Neural progenitor cell (in vitro differentiated cells): Measurements from ENCODE around the gene NTF3. TPM values are rescaled to one million over a fixed set of nuclear protein-coding genes. Genes with fewer than 3 reads are reported as not detected.

Source experiments
- DNase-seq: peaks from one replicate; pipeline ENCODE4 v3.0.0-alpha.2; 2016; ENCODE audit warnings: low spot score
- H2AFZ ChIP-seq: fragments of 200-600 bp; sonication (generic); replicated peaks from 2 replicates; pipeline ENCODE4 v1.6.1; 2016; ENCODE audit warnings: antibody characterized with exemption
- H3F3A ChIP-seq: fragments of 200-600 bp; sonication (generic); 2 replicates; pipeline ENCODE4 v1.6.1; 2016; ENCODE audit warnings: antibody characterized with exemption, low read depth
- H3K27ac ChIP-seq: fragments of 200-600 bp; sonication (generic); 2 replicates; pipeline ENCODE4 v1.5.1; 2016; ENCODE audit warnings: mild to moderate bottlenecking
- H3K27me3 ChIP-seq: fragments of 200-600 bp; sonication (generic); 2 replicates; pipeline ENCODE4 v1.6.1; 2016; ENCODE audit warnings: mild to moderate bottlenecking, moderate library complexity
- H3K36me3 ChIP-seq: fragments of 200-600 bp; sonication (generic); 2 replicates; pipeline ENCODE4 v1.5.1; 2016
- H3K4me1 ChIP-seq: fragments of 200-600 bp; sonication (generic); 2 replicates; pipeline ENCODE4 v1.6.1; 2016; ENCODE audit warnings: mixed run types
- H3K4me2 ChIP-seq: fragments of 200-600 bp; sonication (generic); 2 replicates; pipeline ENCODE4 v1.6.1; 2016
- H3K4me3 ChIP-seq: fragments of 200-600 bp; sonication (generic); 2 replicates; pipeline ENCODE4 v1.5.1; 2016
- H3K79me2 ChIP-seq: fragments of 200-600 bp; sonication (generic); 2 replicates; pipeline ENCODE4 v1.6.1; 2016; ENCODE audit warnings: low read depth
- H3K9ac ChIP-seq: fragments of 200-600 bp; sonication (generic); 2 replicates; pipeline ENCODE4 v1.6.1; 2016
- H3K9me3 ChIP-seq: fragments of 200-600 bp; sonication (generic); 2 replicates; pipeline ENCODE4 v1.5.1; 2016; ENCODE audit warnings: low read depth
- H4K20me1 ChIP-seq: fragments of 200-600 bp; sonication (generic); 2 replicates; pipeline ENCODE4 v1.6.1; 2016; ENCODE audit warnings: low read depth
- H3K27ac Mint-ChIP-seq: 3 replicates; pipeline ENCODE4 v1.8.0; 2021; ENCODE audit warnings: mixed read lengths
- H3K27me3 Mint-ChIP-seq: 2 replicates; pipeline ENCODE4 v1.8.0; 2022; ENCODE audit warnings: low read depth, mild to moderate bottlenecking, inconsistent platforms, moderate library complexity, mixed read lengths; ENCODE audit not compliant: insufficient read depth
- H3K36me3 Mint-ChIP-seq: 3 replicates; pipeline ENCODE4 v1.8.0; 2021; ENCODE audit warnings: mixed read lengths
- H3K4me1 Mint-ChIP-seq: 3 replicates; pipeline ENCODE4 v1.8.0; 2021; ENCODE audit warnings: mixed read lengths
- H3K4me3 Mint-ChIP-seq: 3 replicates; pipeline ENCODE4 v1.8.0; 2021; ENCODE audit warnings: mild to moderate bottlenecking, moderate library complexity, mixed read lengths
- H3K9me3 Mint-ChIP-seq: 3 replicates; pipeline ENCODE4 v1.8.0; 2020; ENCODE audit warnings: mixed read lengths
- EZH2 ChIP-seq: fragments of 200-600 bp; sonication (generic); IDR thresholded peaks from 2 replicates; pipeline ENCODE4 v1.6.1; 2017; ENCODE audit warnings: antibody characterized with exemption, mild to moderate bottlenecking, moderate library complexity
- EZH2phosphoT487 ChIP-seq: fragments of 200-600 bp; sonication (generic); IDR thresholded peaks from 2 replicates; pipeline ENCODE4 v1.6.1; 2017; ENCODE audit warnings: antibody characterized with exemption
- total RNA-seq: library from RNA; depleted of rRNA; stranded (reverse); fragments of >200 nt; gene quantifications from 2 replicates; pipeline ENCODE4 v1.2.3, GENCODE V29; 2015; ENCODE audit warnings: low replicate concordance
- TF ChIP-seq, protein P1 (sequence below): fragments of 200-600 bp; sonication (generic); IDR thresholded peaks from 2 replicates; pipeline ENCODE4 v1.5.1; 2017; ENCODE audit warnings: antibody characterized with exemption, mild to moderate bottlenecking

NTF3 gene
- total RNA-seq, 1 donor from 2014 or later, result 6.7 TPM

DNA sequence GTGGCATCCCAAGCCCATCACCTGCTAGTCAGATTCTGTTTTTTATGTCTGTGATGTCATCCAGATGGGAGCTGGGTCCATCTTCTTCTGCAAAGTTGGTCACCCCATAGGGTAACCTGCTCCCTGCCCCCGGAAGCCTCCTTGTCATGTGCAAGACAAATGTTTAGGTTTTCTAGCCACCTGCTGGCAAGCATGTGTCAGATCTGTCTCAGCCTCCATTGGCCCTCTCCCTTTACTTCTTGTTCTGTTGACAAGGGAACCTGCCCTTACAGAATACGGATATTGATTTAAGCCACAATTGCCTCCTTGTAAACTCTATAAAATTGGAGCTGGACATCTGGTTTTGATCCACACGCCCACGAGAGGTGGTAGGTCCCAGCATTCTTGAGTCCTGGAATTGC is 7.5 kb downstream of the NTF3 start:
- no peak overlapping the region for H2AFZ ChIP-seq
- peaks cover 99% of the 10 kb centered on the region for H3K79me2 ChIP-seq
- Mint-ChIP-seq H3K4me1 (peaks cover 19% of the 10 kb centered on the region), H3K9me3 (peaks cover 12% of the 10 kb centered on the region), H3K36me3 (peaks cover 5% of the 10 kb centered on the region), H3K27ac (no peak overlapping the region), H3K4me3 (no peak overlapping the region), H3K27me3 (peaks cover 9% of the 10 kb centered on the region)
- H3K9me3 ChIP-seq, result no peaks in the 10 kb centered on the region
- H3K4me2 ChIP-seq, result no peak overlapping the region
- H3K36me3 ChIP-seq, result no peaks in the 10 kb centered on the region
- DNase-seq, result peak; percentile 15
- H3F3A ChIP-seq, result no peaks in the 10 kb centered on the region
- no peak overlapping the region for H3K27ac ChIP-seq
- peaks cover 27% of the 10 kb centered on the region for H3K27me3 ChIP-seq
- peaks cover 41% of the 10 kb centered on the region for H3K4me1 ChIP-seq
- TF ChIP-seq EZH2 (no peak), EZH2phosphoT487 (no peak)
- TF ChIP-seq, protein P1, sequence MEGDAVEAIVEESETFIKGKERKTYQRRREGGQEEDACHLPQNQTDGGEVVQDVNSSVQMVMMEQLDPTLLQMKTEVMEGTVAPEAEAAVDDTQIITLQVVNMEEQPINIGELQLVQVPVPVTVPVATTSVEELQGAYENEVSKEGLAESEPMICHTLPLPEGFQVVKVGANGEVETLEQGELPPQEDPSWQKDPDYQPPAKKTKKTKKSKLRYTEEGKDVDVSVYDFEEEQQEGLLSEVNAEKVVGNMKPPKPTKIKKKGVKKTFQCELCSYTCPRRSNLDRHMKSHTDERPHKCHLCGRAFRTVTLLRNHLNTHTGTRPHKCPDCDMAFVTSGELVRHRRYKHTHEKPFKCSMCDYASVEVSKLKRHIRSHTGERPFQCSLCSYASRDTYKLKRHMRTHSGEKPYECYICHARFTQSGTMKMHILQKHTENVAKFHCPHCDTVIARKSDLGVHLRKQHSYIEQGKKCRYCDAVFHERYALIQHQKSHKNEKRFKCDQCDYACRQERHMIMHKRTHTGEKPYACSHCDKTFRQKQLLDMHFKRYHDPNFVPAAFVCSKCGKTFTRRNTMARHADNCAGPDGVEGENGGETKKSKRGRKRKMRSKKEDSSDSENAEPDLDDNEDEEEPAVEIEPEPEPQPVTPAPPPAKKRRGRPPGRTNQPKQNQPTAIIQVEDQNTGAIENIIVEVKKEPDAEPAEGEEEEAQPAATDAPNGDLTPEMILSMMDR, result peak; percentile 20
- no peak overlapping the region for H3K4me3 ChIP-seq
- no peak overlapping the region for H3K9ac ChIP-seq
- H4K20me1 ChIP-seq, result peaks cover 93% of the 10 kb centered on the region

DNA sequence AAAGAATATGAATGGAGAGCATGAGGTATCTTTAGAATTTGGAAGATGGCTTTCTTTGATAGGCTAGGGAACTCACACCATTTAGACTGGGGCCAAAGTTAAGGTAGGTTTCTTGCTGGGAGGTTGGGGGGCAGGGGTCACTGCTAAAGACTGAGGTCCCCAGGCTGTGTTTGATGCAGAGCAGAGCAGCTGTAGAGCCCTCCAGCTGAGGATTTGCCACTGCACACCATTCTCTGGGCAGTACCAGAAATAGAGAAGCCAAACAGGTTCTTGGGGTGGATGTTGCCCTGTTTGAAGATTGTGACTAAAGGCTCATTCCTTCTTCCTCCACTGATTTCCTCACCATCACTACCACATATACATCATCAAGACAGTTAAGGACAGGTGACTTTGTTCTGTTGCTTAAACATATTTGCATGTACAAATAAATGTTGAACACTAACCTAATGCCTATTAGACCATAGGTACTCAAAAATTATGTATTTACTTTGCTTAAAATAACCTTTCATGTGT is 7.9 kb downstream of the NTF3 start:
- Histone ChIP-seq H3F3A (no peaks in the 10 kb centered on the region), H3K27ac (no peak overlapping the region), H3K9ac (no peak overlapping the region), H4K20me1 (peaks cover 93% of the 10 kb centered on the region), H3K27me3 (peaks cover 22% of the 10 kb centered on the region), H3K79me2 (peaks cover 98% of the 10 kb centered on the region), H3K4me2 (no peak overlapping the region), H3K36me3 (no peaks in the 10 kb centered on the region), H3K9me3 (no peaks in the 10 kb centered on the region), H2AFZ (no peak overlapping the region), H3K4me3 (no peak overlapping the region), H3K4me1 (peaks cover 36% of the 10 kb centered on the region)
- H3K27me3 Mint-ChIP-seq, result peaks cover 9% of the 10 kb centered on the region
- peaks cover 5% of the 10 kb centered on the region for H3K36me3 Mint-ChIP-seq
- TF ChIP-seq EZH2phosphoT487, result no peak
- TF ChIP-seq EZH2, result no peak
- TF ChIP-seq, protein P1, result no peak
- peaks cover 12% of the 10 kb centered on the region for H3K9me3 Mint-ChIP-seq
- H3K27ac Mint-ChIP-seq, result no peak overlapping the region
- H3K4me1 Mint-ChIP-seq, result peaks cover 19% of the 10 kb centered on the region
- DNase-seq, result no peak
- H3K4me3 Mint-ChIP-seq, result no peak overlapping the region

DNA sequence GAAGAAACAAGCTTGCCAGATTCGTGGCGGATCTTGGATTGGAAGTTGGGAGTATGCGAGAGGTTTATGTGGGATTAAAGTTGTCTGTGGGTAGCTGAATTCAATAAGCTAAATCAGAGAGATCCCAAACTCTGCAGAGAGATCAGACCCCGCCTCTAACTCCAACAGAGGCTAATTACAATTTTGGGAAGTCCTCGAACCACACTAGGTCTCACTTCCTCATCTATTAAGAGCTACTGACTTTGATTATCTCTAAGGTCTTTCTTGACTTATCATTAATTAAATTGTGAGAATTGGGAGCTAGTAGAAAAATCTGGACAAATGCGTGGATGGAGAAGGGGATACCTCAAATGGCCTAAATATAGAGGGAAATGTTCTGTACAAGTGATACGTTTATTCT is 9.1 kb downstream of the NTF3 start:
- Mint-ChIP-seq H3K9me3 (peaks cover 12% of the 10 kb centered on the region), H3K4me3 (no peak overlapping the region), H3K27ac (no peak overlapping the region), H3K36me3 (peaks cover 5% of the 10 kb centered on the region), H3K4me1 (peaks cover 19% of the 10 kb centered on the region), H3K27me3 (peaks cover 11% of the 10 kb centered on the region)
- H3K4me3 ChIP-seq, result no peak overlapping the region
- no peak overlapping the region for H2AFZ ChIP-seq
- H3K27me3 ChIP-seq, result peaks cover 11% of the 10 kb centered on the region
- no peaks in the 10 kb centered on the region for H3K36me3 ChIP-seq
- no peaks in the 10 kb centered on the region for H3K9me3 ChIP-seq
- H4K20me1 ChIP-seq, result peaks cover 83% of the 10 kb centered on the region
- DNase-seq, result no peak
- H3K9ac ChIP-seq, result no peak overlapping the region
- no peak overlapping the region for H3K27ac ChIP-seq
- no peaks in the 10 kb centered on the region for H3F3A ChIP-seq
- TF ChIP-seq EZH2phosphoT487, result no peak
- TF ChIP-seq, protein P1, result no peak
- TF ChIP-seq EZH2, result no peak
- peaks cover 96% of the 10 kb centered on the region for H3K79me2 ChIP-seq
- peaks cover 32% of the 10 kb centered on the region for H3K4me1 ChIP-seq
- no peak overlapping the region for H3K4me2 ChIP-seq
